HepG2 (cell line): ENCODE data around the gene VWA1. TPM values are rescaled to one million over a fixed set of nuclear protein-coding genes. Genes with fewer than 3 reads are reported as not detected.
A peak's percentile ranks its signal among the peaks of the same experiment; 100 is the strongest.

Experiments used
- DNMT3B ChIP-seq: conservative IDR thresholded peaks from 2 replicates; pipeline ENCODE4 v1.6.1; 2016; ENCODE audit warnings: missing biosample characterization, control low read depth
- NFRKB ChIP-seq: fragments of 450-650 bp; IDR thresholded peaks from 2 replicates; pipeline ENCODE4 v1.6.1; 2017
- PHF20 ChIP-seq: sonication (generic); formaldehyde crosslinking; IDR thresholded peaks from 2 replicates; pipeline ENCODE4 v1.5.0; 2020; ENCODE audit warnings: mild to moderate bottlenecking, missing genetic modification reagents
- ZBTB20 ChIP-seq: sonication (generic); formaldehyde crosslinking; IDR thresholded peaks from 2 replicates; pipeline ENCODE4 v1.8.1; 2023; ENCODE audit warnings: missing genetic modification reagents, low read depth, mild to moderate bottlenecking, borderline replicate concordance
- ZNF274 ChIP-seq: sonication (generic); formaldehyde crosslinking; IDR thresholded peaks from 2 replicates; pipeline ENCODE4 v1.5.1; 2020; ENCODE audit warnings: mild to moderate bottlenecking, missing genetic modification reagents
- ZNF33B ChIP-seq: sonication (generic); formaldehyde crosslinking; IDR thresholded peaks from 2 replicates; pipeline ENCODE4 v1.5.1; 2020; ENCODE audit warnings: mild to moderate bottlenecking, missing genetic modification reagents
- ZNF432 ChIP-seq: sonication (generic); formaldehyde crosslinking; IDR thresholded peaks from 2 replicates; pipeline ENCODE4 v1.5.0; 2020; ENCODE audit warnings: missing genetic modification reagents, mild to moderate bottlenecking, borderline replicate concordance
- ZNF558 ChIP-seq: sonication (generic); formaldehyde crosslinking; IDR thresholded peaks from 2 replicates; pipeline ENCODE4 v1.9.0; 2022; ENCODE audit warnings: mild to moderate bottlenecking, missing genetic modification reagents, borderline replicate concordance
- ZNF703 ChIP-seq: sonication (generic); formaldehyde crosslinking; IDR thresholded peaks from 2 replicates; pipeline ENCODE4 v1.5.1; 2020; ENCODE audit warnings: missing genetic modification reagents, mild to moderate bottlenecking, moderate library complexity, borderline replicate concordance
- ZNF720 ChIP-seq: sonication (generic); formaldehyde crosslinking; IDR thresholded peaks from 2 replicates; pipeline ENCODE4 v1.4.0; 2020; ENCODE audit warnings: missing genetic modification reagents
- ZNF75D ChIP-seq: sonication (generic); formaldehyde crosslinking; IDR thresholded peaks from 2 replicates; pipeline ENCODE4 v1.8.1; 2023; ENCODE audit warnings: missing genetic modification reagents, mild to moderate bottlenecking, borderline replicate concordance
- polyA plus RNA-seq, 8 experiments: library from polyadenylated mRNA; depleted of rRNA in 3 of 8; stranded (reverse) in 7 of 8; unstranded in 1 of 8; fragments of >200 nt; fragmentation: Illumina TruSeq in 4 of 8; extraction: Trizol in 4 of 8; gene quantifications; 2 replicates each; pipeline versions ENCODE4 v1.2.1 to v1.2.3, GENCODE V29; 2011 to 2016; ENCODE audit warnings: low read depth in 4 of 8, missing spikeins in 1 of 8, mixed read lengths in 1 of 8; ENCODE audit not compliant: insufficient read depth in 1 of 8
- total RNA-seq, 5 experiments: library from RNA; depleted of rRNA; stranded (reverse); fragments of >200 nt; fragmentation: Illumina TruSeq; extraction: Trizol; gene quantifications; 2 replicates each; pipeline ENCODE4 v1.2.3, GENCODE V29; 2016; ENCODE audit warnings: low read depth in 1 of 5
- TF ChIP-seq, protein P1 (sequence below): IDR thresholded peaks from 2 replicates; pipeline ENCODE4 v1.6.1; 2016; ENCODE audit warnings: low read depth, missing genetic modification reagents, missing compliant biosample characterization
- TF ChIP-seq, protein P2 (sequence below), 2 experiments: sonication (generic) in 1 of 2; formaldehyde crosslinking in 1 of 2; IDR thresholded peaks; 2 replicates each; pipeline versions ENCODE4 v1.4.0 to v1.6.1; 2016 to 2020; ENCODE audit warnings: borderline replicate concordance in 1 of 2, low read depth in 1 of 2, mild to moderate bottlenecking in 1 of 2, missing genetic modification reagents in 1 of 2
- TF ChIP-seq, protein P3 (sequence below): sonication (generic); formaldehyde crosslinking; conservative IDR thresholded peaks from 2 replicates; pipeline ENCODE4 v1.8.0; 2022; ENCODE audit warnings: mild to moderate bottlenecking, moderate library complexity, missing genetic modification reagents
- TF ChIP-seq, protein P4 (sequence below): sonication (generic); formaldehyde crosslinking; IDR thresholded peaks from 2 replicates; pipeline ENCODE4 v1.8.0; 2022; ENCODE audit warnings: missing genetic modification reagents, mild to moderate bottlenecking, borderline replicate concordance

The VWA1 gene
- total and polyA plus RNA-seq, 2 of the 13 experiments (the other 11 are each of a cell fraction or from before 2014, with no cell fraction given): 40.9 to 57.5 TPM

DNA sequence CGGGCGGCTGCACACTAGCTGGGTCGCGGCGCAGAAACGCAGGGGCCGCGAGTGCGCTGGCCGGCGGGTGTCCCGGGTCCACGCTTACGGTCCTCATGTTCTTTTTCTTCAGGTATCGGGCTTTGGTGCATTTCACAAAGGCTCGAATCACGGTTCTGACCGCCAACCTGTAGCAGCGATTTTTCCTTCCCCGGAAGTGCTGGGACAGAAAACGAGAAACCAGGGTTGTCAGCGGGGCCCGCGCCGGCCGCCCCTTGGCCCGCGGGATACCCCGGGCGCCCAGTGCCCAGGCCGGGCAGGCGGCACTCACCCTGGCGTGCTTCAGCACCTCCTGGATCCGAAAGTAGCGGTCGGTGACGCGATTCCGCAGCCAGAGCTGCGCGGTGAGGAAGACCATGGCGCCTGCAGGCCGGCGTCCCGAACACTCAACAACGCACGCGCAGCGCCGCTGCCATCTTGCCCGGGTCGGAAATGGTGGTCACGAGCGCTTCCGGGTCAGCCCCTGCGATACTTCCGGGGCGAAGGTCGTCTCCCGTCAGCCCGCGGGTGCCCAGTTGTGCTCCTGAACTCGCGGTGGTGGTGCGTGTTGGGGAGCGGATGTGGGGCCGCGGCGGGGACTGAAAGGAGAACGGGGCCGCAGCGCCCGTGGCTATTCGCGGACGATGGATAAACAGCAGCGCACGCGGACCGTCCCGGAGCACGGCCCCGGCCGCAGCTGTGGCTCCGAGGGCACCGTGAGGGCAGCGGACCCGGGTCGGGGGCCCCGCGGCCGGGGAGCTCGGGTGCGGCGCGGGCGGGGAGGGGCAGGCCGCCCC lies 28.5 kb upstream of the VWA1 start, which contains the start of gene MRPL20 (continued):
- no peak for TF ChIP-seq ZNF432 (CRISPR knock-in tag)
- TF ChIP-seq ZNF274 (CRISPR knock-in tag): peak; percentile 81
- no peak for TF ChIP-seq ZNF703 (CRISPR knock-in tag)
- TF ChIP-seq ZNF558 (CRISPR knock-in tag): peak; percentile 75; the same call in 1 of the 2 replicates
- peak; percentile 56 for TF ChIP-seq ZNF33B (CRISPR knock-in tag)
- TF ChIP-seq, protein P1, sequence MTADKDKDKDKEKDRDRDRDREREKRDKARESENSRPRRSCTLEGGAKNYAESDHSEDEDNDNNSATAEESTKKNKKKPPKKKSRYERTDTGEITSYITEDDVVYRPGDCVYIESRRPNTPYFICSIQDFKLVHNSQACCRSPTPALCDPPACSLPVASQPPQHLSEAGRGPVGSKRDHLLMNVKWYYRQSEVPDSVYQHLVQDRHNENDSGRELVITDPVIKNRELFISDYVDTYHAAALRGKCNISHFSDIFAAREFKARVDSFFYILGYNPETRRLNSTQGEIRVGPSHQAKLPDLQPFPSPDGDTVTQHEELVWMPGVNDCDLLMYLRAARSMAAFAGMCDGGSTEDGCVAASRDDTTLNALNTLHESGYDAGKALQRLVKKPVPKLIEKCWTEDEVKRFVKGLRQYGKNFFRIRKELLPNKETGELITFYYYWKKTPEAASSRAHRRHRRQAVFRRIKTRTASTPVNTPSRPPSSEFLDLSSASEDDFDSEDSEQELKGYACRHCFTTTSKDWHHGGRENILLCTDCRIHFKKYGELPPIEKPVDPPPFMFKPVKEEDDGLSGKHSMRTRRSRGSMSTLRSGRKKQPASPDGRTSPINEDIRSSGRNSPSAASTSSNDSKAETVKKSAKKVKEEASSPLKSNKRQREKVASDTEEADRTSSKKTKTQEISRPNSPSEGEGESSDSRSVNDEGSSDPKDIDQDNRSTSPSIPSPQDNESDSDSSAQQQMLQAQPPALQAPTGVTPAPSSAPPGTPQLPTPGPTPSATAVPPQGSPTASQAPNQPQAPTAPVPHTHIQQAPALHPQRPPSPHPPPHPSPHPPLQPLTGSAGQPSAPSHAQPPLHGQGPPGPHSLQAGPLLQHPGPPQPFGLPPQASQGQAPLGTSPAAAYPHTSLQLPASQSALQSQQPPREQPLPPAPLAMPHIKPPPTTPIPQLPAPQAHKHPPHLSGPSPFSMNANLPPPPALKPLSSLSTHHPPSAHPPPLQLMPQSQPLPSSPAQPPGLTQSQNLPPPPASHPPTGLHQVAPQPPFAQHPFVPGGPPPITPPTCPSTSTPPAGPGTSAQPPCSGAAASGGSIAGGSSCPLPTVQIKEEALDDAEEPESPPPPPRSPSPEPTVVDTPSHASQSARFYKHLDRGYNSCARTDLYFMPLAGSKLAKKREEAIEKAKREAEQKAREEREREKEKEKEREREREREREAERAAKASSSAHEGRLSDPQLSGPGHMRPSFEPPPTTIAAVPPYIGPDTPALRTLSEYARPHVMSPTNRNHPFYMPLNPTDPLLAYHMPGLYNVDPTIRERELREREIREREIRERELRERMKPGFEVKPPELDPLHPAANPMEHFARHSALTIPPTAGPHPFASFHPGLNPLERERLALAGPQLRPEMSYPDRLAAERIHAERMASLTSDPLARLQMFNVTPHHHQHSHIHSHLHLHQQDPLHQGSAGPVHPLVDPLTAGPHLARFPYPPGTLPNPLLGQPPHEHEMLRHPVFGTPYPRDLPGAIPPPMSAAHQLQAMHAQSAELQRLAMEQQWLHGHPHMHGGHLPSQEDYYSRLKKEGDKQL (CRISPR knock-in tag): peak; percentile 65; the same call in 1 of the 2 replicates
- no peak for TF ChIP-seq NFRKB
- TF ChIP-seq, protein P2, sequence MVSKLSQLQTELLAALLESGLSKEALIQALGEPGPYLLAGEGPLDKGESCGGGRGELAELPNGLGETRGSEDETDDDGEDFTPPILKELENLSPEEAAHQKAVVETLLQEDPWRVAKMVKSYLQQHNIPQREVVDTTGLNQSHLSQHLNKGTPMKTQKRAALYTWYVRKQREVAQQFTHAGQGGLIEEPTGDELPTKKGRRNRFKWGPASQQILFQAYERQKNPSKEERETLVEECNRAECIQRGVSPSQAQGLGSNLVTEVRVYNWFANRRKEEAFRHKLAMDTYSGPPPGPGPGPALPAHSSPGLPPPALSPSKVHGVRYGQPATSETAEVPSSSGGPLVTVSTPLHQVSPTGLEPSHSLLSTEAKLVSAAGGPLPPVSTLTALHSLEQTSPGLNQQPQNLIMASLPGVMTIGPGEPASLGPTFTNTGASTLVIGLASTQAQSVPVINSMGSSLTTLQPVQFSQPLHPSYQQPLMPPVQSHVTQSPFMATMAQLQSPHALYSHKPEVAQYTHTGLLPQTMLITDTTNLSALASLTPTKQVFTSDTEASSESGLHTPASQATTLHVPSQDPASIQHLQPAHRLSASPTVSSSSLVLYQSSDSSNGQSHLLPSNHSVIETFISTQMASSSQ (IDR thresholded peaks at IDR 0.05; ENCODE audit: low read depth): no peak
- TF ChIP-seq, protein P2 (CRISPR knock-in tag; IDR thresholded peaks at IDR 0.05; ENCODE audit: borderline replicate concordance): peak; percentile 71
- no peak for TF ChIP-seq ZNF75D
- no peak for TF ChIP-seq ZNF720
- peak; percentile 98 for TF ChIP-seq PHF20 (CRISPR knock-in tag)
- TF ChIP-seq, protein P3, sequence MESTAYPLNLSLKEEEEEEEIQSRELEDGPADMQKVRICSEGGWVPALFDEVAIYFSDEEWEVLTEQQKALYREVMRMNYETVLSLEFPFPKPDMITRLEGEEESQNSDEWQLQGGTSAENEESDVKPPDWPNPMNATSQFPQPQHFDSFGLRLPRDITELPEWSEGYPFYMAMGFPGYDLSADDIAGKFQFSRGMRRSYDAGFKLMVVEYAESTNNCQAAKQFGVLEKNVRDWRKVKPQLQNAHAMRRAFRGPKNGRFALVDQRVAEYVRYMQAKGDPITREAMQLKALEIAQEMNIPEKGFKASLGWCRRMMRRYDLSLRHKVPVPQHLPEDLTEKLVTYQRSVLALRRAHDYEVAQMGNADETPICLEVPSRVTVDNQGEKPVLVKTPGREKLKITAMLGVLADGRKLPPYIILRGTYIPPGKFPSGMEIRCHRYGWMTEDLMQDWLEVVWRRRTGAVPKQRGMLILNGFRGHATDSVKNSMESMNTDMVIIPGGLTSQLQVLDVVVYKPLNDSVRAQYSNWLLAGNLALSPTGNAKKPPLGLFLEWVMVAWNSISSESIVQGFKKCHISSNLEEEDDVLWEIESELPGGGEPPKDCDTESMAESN (CRISPR knock-in tag): peak; percentile 95
- peak; percentile 75; the same call in 1 of the 2 replicates for TF ChIP-seq ZBTB20 (CRISPR knock-in tag)
- TF ChIP-seq, protein P4, sequence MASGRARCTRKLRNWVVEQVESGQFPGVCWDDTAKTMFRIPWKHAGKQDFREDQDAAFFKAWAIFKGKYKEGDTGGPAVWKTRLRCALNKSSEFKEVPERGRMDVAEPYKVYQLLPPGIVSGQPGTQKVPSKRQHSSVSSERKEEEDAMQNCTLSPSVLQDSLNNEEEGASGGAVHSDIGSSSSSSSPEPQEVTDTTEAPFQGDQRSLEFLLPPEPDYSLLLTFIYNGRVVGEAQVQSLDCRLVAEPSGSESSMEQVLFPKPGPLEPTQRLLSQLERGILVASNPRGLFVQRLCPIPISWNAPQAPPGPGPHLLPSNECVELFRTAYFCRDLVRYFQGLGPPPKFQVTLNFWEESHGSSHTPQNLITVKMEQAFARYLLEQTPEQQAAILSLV (CRISPR knock-in tag): peak; percentile 97
- no peak; the same call in 1 of the 2 replicates for TF ChIP-seq DNMT3B (CRISPR knock-in tag)
